ENCODE measurements around the gene FRY. TPM values are rescaled to one million over a fixed set of nuclear protein-coding genes. Genes with fewer than 3 reads are reported as not detected.

The FRY gene
- total and polyA plus RNA-seq, 9 of the 15 experiments (the other 6 are each of a cell fraction or from before 2014, with no cell fraction given) = 0.03 to 0.31 (median 0.11) TPM; not detected in 3

DNA sequence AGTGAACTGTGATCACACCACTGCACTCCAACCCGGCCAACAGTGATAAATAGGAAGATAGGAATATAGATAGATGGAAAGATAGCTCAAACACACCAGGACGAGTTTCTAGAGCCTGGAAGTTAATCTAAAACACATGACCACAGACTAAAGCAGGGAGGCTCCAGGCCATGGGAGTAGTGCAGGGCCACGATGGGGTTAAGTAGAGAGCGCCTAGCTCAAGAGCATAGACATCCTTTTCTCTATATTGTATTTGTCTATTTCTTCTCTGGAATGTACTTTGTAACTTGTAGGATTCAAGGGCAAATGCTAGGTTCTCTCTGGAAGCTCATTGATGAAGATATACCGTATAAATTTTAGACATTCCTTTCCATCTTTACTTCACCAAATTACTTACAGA lies 214.0 kb downstream of the FRY start (continued):
- TF ChIP-seq, protein P1, sequence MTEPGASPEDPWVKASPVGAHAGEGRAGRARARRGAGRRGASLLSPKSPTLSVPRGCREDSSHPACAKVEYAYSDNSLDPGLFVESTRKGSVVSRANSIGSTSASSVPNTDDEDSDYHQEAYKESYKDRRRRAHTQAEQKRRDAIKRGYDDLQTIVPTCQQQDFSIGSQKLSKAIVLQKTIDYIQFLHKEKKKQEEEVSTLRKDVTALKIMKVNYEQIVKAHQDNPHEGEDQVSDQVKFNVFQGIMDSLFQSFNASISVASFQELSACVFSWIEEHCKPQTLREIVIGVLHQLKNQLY (CRISPR knock-in tag; conservative IDR thresholded peaks at IDR 0.05) = no peak
- no peak for TF ChIP-seq KAT8 (IDR thresholded peaks at IDR 0.05; ENCODE audit: low read depth)
- TF ChIP-seq MAFK (IDR thresholded peaks at IDR 0.05; ENCODE audit: low read length) = no peak
- TF ChIP-seq, protein P2, sequence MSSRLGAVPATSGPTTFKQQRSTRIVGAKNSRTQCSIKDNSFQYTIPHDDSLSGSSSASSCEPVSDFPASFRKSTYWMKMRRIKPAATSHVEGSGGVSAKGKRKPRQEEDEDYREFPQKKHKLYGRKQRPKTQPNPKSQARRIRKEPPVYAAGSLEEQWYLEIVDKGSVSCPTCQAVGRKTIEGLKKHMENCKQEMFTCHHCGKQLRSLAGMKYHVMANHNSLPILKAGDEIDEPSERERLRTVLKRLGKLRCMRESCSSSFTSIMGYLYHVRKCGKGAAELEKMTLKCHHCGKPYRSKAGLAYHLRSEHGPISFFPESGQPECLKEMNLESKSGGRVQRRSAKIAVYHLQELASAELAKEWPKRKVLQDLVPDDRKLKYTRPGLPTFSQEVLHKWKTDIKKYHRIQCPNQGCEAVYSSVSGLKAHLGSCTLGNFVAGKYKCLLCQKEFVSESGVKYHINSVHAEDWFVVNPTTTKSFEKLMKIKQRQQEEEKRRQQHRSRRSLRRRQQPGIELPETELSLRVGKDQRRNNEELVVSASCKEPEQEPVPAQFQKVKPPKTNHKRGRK (tag; IDR thresholded peaks at IDR 0.05) = no peak
- TF ChIP-seq ATF1 (CRISPR knock-in tag; IDR thresholded peaks at IDR 0.05) = no peak
- no peak for TF ChIP-seq ATF1 (tag; IDR thresholded peaks at IDR 0.05)
- TF ChIP-seq NFRKB (IDR thresholded peaks at IDR 0.05; ENCODE audit: low read depth) = no peak
- TF ChIP-seq, protein P3, sequence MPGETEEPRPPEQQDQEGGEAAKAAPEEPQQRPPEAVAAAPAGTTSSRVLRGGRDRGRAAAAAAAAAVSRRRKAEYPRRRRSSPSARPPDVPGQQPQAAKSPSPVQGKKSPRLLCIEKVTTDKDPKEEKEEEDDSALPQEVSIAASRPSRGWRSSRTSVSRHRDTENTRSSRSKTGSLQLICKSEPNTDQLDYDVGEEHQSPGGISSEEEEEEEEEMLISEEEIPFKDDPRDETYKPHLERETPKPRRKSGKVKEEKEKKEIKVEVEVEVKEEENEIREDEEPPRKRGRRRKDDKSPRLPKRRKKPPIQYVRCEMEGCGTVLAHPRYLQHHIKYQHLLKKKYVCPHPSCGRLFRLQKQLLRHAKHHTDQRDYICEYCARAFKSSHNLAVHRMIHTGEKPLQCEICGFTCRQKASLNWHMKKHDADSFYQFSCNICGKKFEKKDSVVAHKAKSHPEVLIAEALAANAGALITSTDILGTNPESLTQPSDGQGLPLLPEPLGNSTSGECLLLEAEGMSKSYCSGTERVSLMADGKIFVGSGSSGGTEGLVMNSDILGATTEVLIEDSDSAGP (CRISPR knock-in tag; IDR thresholded peaks at IDR 0.05) = no peak

All from K562 (cell line).